Neural crest cell (in vitro differentiated cells): ENCODE results near the gene FER. TPM values are rescaled to one million over a fixed set of nuclear protein-coding genes. Genes with fewer than 3 reads are reported as not detected.
"Not testable (repeated sequence)": the region's sequence is repeated elsewhere in the genome, so short reads cannot be mapped to it uniquely, and the experiment has no call there.

Source experiments
- DNase-seq: peaks from one replicate; pipeline ENCODE4 v3.0.0; 2021; ENCODE audit warnings: low read depth, mixed read lengths, low spot score
- H3K27ac Mint-ChIP-seq: one replicate; pipeline ENCODE4 v1.8.0; 2021; ENCODE audit warnings: mild to moderate bottlenecking, mixed read lengths; ENCODE audit not compliant: unreplicated experiment
- H3K27me3 Mint-ChIP-seq: 2 replicates; pipeline ENCODE4 v1.8.0; 2021; ENCODE audit warnings: low read depth, mild to moderate bottlenecking, mixed read lengths
- H3K36me3 Mint-ChIP-seq: 2 replicates; pipeline ENCODE4 v1.8.0; 2021; ENCODE audit warnings: low read depth, mild to moderate bottlenecking, mixed read lengths
- H3K4me1 Mint-ChIP-seq: 2 replicates; pipeline ENCODE4 v1.8.0; 2021; ENCODE audit warnings: mixed read lengths
- H3K4me3 Mint-ChIP-seq: one replicate; pipeline ENCODE4 v1.8.0; 2021; ENCODE audit warnings: mild to moderate bottlenecking, mixed read lengths
- H3K9me3 Mint-ChIP-seq: 2 replicates; pipeline ENCODE4 v1.8.0; 2021; ENCODE audit warnings: mixed read lengths
- long read RNA-seq: library from polyadenylated mRNA; unstranded; transcript quantifications from one replicate; pipeline ENCODE4 v2.0.0, GENCODE V29; 2020
- total RNA-seq: library from RNA; stranded (reverse); gene quantifications from 2 replicates; pipeline ENCODE4 v1.2.1, GENCODE V29; 2021
- TF ChIP-seq, protein P1 (sequence below): fragments of 200-600 bp; sonication (generic); conservative IDR thresholded peaks from 2 replicates; pipeline ENCODE4 v1.5.0; 2021; ENCODE audit warnings: antibody characterized with exemption, mild to moderate bottlenecking

Gene FER
- 25.4 and 28.4 TPM in 2 replicates for total RNA-seq
- long read RNA-seq, partial matches to known transcripts, result 9 of 33 reads
- long read RNA-seq, other reads (novel, unspliced or antisense), result 24 of 33 reads

DNA sequence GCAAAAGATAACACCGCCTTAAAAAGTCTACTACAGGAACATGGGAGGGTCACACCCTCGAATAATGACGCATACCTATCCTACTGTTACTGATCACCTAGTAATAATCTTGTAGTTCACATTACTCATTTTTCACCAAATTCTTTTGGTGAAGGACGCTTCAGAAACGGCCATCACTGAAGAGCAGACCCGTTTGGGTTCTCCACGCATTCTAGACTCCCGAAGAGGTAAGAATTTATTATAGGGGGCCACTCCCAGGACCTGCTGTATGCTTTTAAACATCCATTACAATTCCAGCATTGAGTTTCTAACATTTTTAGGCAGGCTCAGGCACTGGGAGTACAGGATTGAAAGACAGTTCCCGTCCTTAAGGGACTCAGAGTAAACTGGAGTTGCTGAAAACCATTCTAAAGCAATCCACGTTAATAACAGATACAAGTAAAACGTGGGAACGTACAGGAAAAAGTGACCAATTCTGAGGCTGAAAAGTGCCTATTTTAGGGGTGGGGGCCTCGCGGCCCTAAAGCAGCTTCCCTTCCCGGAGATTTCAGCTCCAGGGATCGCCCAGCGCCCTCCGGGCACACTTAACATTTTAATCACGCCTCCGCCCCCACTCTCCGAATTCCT is at the start of gene FER:
Gene FER, plus strand, starts transcription at position 124 of the 627 bp plus-strand sequence. CDS start 50,286 bp downstream, outside the sequence.
- Mint-ChIP-seq H3K9me3 (no peaks in the 10 kb centered on the region), H3K36me3 (no peaks in the 10 kb centered on the region), H3K4me1 (peaks cover 28% of the 10 kb centered on the region), H3K27me3 (no peaks in the 10 kb centered on the region), H3K4me3 (peak within 1 kb of the TSS; percentile 90), H3K27ac (peak within 1 kb of the TSS; percentile 99)
- peak; percentile 2 for DNase-seq
- TF ChIP-seq, protein P1, sequence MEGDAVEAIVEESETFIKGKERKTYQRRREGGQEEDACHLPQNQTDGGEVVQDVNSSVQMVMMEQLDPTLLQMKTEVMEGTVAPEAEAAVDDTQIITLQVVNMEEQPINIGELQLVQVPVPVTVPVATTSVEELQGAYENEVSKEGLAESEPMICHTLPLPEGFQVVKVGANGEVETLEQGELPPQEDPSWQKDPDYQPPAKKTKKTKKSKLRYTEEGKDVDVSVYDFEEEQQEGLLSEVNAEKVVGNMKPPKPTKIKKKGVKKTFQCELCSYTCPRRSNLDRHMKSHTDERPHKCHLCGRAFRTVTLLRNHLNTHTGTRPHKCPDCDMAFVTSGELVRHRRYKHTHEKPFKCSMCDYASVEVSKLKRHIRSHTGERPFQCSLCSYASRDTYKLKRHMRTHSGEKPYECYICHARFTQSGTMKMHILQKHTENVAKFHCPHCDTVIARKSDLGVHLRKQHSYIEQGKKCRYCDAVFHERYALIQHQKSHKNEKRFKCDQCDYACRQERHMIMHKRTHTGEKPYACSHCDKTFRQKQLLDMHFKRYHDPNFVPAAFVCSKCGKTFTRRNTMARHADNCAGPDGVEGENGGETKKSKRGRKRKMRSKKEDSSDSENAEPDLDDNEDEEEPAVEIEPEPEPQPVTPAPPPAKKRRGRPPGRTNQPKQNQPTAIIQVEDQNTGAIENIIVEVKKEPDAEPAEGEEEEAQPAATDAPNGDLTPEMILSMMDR, result no peak

DNA sequence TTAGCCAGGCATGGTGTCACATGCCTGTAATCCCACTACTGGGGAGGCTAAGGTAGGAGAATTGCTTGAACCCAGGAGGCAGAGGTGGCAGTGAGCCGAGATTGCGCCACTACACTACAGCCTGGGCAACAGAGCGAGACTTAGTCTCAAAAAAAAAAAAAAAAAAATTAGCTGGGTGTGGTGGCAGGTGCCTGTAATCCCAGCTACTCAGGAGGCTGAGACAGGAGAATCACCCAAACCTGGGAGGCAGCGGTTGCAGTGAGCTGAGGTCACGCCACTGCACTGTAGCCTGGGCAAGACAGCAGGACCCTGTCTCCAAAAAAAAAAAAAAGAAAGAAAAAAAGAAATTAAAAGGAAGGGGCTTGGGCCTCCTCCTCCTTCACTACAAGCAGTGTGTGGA is 47.3 kb upstream of the FER start:
- not testable (repeated sequence) for H3K4me3 Mint-ChIP-seq, H3K4me1 Mint-ChIP-seq, DNase-seq, H3K36me3 Mint-ChIP-seq, H3K27ac Mint-ChIP-seq, H3K9me3 Mint-ChIP-seq, H3K27me3 Mint-ChIP-seq

DNA sequence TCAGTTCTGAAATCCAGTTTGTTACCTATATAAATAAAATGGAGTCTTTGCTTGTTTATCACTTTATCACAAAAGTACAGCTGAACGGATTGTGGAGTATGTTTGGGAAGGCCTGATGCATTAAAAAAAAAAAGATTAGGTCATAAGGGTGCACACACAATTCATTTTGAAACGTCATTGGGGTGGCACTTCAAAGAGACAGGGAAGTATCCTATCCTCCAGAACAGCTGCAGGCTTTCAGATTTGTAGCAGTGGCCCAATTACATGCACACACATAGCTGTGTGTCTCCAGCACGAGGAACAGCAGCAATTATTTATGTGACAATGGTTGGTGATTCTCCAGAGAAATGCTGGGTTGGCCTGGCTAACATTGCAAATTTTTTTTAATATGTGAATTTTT is 46.8 kb upstream of the FER start:
- Mint-ChIP-seq H3K4me1 (no peaks in the 10 kb centered on the region), H3K27me3 (no peaks in the 10 kb centered on the region), H3K36me3 (no peaks in the 10 kb centered on the region), H3K27ac (peak overlapping the region; percentile 87), H3K9me3 (no peaks in the 10 kb centered on the region), H3K4me3 (no peak overlapping the region)
- no peak for DNase-seq
- TF ChIP-seq, protein P1, result no peak

DNA sequence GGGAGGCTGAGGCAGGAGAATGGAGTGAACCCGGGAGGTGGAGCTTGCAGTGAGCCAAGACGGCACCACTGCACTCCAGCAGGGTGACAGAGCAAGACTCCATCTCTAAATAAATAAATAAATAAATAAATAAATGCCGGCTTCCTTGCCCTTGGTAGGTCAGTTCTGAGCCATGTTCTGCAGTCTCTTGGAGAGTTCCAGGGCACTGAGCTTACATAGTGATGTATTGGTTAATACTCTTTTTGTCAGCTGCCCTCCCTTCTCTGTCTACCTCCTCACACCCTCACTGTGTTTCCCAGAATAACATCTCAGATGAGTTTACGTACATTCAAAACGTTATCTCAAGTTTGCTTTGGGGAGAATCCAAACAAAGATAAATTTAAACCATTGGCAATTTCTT is 45.2 kb upstream of the FER start:
- no peak for DNase-seq
- Mint-ChIP-seq H3K36me3 (no peaks in the 10 kb centered on the region), H3K27ac (no peak overlapping the region), H3K4me1 (no peaks in the 10 kb centered on the region), H3K4me3 (no peak overlapping the region), H3K9me3 (no peaks in the 10 kb centered on the region), H3K27me3 (no peaks in the 10 kb centered on the region)
- TF ChIP-seq, protein P1, result no peak

DNA sequence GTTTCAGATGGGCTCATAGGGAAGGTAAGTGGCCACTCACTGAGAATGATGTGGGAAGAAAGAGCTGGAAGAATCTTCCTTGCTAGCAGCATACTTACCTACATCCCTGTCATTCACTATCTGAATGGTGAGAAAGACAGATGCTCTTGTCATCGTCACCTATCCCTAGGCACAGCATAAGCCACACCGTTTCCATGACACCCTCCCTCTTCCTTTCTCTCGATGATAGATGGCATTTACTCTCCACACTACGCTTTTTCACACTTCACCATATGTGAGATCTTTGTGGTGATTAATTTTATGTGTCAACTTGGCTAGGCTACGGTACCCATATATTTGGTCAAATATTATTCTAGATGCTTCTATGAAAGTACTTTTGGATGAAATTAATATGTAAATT is 44.4 kb upstream of the FER start:
- H3K4me3 Mint-ChIP-seq, result no peak overlapping the region
- H3K4me1 Mint-ChIP-seq, result no peaks in the 10 kb centered on the region
- DNase-seq, result no peak
- H3K36me3 Mint-ChIP-seq, result no peaks in the 10 kb centered on the region
- no peaks in the 10 kb centered on the region for H3K27me3 Mint-ChIP-seq
- H3K27ac Mint-ChIP-seq, result no peak overlapping the region
- H3K9me3 Mint-ChIP-seq, result no peaks in the 10 kb centered on the region
- TF ChIP-seq, protein P1, result no peak

DNA sequence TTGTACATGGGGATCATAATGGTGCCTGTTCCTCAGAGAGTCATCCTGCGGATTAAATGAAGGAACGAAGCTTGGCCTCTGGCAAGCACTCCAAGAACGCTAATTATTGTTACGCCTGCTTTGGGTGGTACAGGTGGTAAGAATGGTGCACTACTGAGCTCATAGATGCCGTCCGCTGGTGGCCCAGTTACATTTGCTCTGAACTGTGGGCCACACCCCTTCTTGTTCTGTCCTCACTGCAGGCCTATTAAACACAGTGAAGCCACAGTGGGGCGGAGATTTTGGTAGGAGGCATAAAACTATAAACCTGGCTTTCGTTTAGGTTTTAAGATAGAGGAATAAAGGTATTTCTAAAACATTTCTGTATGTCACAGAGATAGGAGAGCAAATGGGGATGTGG is 40.6 kb upstream of the FER start:
- Mint-ChIP-seq H3K27me3 (no peaks in the 10 kb centered on the region), H3K36me3 (no peaks in the 10 kb centered on the region), H3K9me3 (no peaks in the 10 kb centered on the region), H3K4me1 (no peaks in the 10 kb centered on the region), H3K27ac (no peak overlapping the region), H3K4me3 (no peak overlapping the region)
- TF ChIP-seq, protein P1, result no peak
- no peak for DNase-seq
